NCI-H524 (cell line): ENCODE results near the gene PTGIS.

Source experiments
- DNase-seq, 2 experiments: peaks; one replicate each; lab custom pipeline; 2025; lab: John Stamatoyannopoulos, UW

Gene PTGIS

DNA sequence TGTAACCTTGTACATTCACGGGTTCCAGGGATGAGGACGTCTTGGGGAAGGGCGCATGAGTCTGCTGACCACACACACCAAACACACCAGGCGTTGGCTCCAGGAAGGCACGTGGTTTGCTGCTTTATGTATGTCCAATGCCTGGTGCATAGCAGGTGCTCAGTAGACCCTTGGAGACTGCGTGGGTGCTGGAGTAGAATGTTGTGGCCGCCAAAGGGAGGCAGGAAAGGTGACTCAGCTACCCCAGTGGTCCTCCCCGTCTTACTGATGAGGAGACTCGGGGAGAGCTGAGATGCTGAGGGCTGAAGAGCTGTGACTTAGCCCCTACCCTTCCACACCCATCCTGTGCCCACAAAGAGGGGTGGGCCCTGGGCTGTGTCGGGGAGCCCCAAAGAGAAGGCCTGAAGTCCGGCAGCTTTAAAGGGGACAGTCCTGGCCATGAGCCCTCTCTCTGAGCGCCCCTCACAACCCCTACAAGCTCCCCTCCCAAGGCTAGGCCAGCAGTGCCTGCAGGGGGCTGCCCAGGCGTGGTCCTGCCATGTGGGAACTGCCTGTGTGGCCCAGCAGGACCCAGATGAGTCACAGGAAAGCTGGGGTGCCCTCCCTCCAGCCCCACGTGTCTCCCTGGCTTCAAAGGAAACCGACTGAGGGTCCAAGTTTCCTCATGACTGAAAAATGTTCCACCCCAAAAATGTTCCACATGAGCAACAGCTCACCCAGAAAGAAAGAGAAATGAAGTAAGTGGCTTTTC lies 28.0 kb upstream of the PTGIS start:
- no peak for DNase-seq

- DNase-seq = no peak
These were observed 27.4 kb upstream of the PTGIS start for GRCh38 chr20:49595346-49595745.

GRCh38 chr20:49594931-49595315 lies 27.0 kb upstream of the PTGIS start:
- no peak for DNase-seq

DNA sequence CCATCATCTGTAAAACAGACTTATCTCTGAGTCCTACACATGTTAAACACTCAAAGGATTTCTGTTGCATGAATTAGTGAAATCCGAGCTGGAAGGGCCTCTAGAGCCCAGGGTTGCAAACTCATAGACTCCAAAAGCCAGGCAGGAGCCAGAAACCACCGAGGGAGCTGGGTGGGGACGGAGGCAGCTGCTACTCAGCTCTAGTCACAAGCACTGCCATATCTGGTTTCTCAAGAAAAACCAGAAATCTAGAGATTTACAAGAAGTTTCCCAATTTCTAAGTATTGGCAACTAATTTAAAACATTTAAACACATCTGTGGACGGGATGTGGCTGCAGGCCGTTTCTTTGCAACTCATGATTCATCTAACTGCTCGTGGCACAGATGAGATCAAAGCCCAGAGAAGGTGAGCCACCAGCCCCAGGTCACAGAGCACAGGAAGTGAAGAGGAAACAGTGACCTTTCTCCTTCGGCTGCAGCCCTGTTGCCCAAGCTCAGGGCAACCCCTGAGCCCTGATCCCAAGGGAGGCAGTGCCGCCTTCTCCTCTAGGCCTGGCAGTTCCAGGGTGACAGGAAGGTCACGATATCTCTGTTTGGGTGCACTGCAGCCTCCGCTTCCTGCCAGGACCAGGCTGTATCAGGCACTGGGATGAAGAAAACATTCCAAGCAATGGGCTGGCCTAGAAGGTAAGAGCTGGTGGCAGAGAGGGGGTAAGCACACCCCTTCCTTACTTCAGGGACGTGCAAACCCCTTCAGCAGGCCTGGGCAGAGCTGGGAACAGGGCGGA lies 26.4 kb upstream of the PTGIS start:
- peak in 1 of 2 experiments; percentile 59 for DNase-seq

- DNase-seq = no peak
These were observed 25.7 kb upstream of the PTGIS start for GRCh38 chr20:49593466-49594142.

GRCh38 chr20:49592120-49592519 lies 24.2 kb upstream of the PTGIS start:
- DNase-seq = no peak

GRCh38 chr20:49591217-49591865 lies 23.4 kb upstream of the PTGIS start:
- DNase-seq = no peak

DNA sequence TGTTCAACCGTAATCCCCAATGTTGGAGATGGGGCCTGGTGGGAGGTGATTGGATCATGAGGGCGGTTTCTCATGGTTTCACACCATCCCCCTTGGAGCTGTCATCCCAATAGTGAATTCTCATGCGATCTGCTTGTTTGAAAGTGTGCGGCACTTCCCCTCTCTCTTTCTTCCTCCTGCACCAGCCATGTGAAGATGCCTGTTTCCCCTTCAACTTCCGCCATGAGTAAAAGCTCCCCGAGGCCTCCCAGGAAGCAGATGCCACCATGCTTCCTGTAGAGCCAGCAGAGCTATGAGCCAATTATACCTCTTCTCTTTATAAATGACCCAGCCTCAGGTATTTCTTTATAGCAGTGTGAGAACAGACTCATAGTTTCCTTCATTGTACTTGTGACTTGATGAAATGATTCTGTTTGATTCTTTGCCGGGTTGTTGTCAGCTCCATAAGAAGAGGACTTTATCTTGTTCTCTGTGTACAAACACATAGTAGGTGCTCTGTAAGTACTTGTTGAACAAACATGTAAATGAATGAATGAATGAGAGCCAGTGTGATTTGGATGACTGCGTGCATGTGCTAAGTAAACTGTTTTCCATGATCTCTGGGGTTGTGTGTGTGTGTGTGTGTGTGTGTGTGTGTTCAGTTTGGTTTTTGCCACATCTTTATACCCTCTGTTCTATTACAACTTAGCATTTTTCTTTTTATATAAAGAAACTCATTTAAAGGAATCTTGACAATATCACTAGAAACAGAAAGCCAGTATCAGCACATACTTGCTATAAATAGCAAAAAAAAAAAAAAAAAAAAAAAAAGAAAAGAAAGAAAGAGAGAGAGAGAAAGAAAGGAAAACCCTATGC lies 22.5 kb upstream of the PTGIS start:
- DNase-seq = no peak

GRCh38 chr20:49589747-49590146 lies 21.8 kb upstream of the PTGIS start:
- no peak for DNase-seq

DNA sequence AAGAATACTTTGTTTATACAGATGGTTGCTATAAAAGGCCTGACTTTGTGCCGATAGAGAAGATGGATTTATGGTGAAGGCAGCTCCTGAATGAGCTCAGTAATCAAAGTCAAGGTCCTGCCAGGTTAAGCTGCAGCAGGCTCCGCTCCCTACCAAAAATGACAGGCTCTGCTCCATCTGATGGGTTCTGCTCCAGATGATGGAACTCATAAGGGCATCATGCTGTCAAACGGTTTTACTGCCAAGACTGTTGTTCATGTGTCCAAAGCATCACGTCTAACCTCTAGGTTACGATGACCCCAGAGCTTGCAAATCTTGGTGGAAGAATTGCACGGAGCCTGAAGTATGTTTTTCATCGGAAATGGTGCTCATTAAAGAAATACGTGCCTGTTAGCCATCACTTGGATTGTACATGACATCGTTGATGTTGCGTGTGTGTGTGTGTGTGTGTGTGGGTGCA lies 19.2 kb upstream of the PTGIS start:
- no peak for DNase-seq

DNA sequence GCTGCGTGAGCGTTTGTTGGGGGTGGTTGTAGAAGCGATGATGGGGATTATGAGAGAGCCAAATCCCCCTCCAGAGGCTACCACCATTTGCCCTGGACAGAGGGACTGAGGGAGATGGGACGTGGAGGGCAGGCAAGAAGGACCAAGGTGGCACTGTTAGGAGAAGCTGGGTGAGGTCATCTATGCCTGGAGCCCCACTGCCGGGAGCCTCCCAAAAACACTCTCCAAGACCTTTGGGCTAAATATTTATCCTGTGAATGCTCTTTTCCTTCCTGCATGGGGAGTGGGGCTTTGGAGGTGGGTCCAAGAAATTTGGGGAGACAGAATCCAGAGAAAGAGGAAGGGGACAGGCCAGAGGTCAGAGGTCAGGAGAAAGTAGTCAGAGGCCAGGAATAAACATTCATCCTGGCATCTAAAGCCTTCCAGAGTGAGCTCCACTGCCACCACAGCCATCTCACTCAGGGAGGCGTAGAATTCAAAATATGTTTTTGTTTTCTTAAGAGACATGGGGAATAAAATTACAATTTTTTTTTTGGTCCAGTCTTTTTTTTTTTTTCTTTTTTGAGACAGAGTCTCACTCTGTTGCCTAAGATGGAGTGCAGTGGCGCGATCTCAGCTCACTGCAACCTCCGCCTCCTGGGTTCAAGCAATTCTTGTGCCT lies 17.8 kb upstream of the PTGIS start:
- no peak for DNase-seq

- peak in 1 of 2 experiments; percentile 31 for DNase-seq
These were observed 16.8 kb upstream of the PTGIS start for GRCh38 chr20:49584418-49585382.

DNA sequence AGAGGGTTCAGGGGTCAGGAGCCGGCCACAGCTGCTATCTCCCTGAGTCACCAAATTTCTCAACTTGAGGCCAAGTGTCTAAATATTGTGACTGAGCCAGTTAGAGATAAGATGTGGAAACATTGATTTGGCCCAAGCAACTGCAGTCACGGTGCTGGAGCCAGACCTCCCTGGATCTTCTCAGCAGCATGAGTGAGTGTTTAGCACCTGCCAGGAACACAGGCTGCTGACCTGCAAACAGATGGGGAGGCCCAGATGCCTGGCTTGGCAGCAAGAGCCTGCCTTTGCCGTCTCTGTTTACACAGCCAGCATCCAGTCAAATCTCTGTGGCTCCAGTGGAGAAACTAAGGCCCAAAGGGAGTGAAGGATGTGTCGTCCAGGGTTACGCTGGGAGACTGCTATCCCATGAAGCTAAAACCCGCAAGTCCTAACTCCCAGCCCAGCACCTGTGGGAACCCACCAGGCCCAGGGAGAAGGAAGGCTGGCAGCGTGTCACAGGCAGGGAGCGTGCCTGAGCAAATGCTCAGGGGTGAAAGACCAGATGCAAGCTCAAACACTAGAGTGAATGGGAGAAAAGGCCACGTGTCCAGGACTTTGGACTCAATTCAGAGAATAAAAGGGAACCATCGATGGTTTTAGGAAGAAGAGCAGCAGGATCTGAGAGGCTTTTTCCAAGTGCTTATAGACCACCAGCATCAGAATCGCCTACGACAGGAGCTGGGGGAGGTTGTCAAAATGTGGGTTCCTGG lies 15.9 kb upstream of the PTGIS start:
- DNase-seq = peak; percentile 86 to 90

DNA sequence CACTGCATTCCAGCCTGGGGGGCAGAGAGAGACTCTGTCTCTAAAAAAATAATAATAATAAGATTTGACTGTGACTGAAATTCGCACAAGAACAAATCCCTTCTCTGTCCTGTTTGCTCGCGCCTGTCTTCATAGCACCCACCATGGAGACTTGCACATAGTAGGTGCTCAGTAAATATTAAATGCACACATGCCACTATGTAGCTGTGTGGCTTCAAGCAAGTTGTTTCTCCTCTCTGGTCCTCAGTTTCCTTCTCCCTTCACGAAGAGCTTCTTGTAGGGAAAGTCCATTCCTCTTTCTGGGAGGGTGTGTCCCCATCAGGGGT lies 15.4 kb upstream of the PTGIS start:
- DNase-seq = no peak

- DNase-seq = no peak
These were observed 14.7 kb upstream of the PTGIS start for GRCh38 chr20:49582413-49583334.

GRCh38 chr20:49581482-49581881 lies 13.5 kb upstream of the PTGIS start:
- DNase-seq = no peak

DNA sequence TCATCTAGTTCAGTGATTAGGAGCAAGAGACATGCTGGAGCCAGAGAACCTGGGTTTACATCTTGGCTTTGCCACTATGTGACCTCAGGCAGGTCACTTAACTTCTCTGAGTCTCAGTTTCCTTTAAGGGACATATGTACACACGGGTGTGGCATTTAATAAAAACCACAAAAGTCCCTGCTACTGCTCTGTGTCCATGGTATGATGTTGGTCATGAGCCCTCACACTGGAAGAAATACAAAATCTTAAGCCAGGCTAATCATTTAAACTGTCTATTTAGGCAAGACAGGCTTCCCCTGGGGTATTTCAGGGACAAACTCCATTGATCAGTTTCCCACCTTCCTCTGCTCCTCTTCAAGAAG lies 12.9 kb upstream of the PTGIS start:
- no peak for DNase-seq
